ENCODE measurements around the gene POPDC3.
"Not testable (repeated sequence)": the region's sequence is repeated elsewhere in the genome, so short reads cannot be mapped to it uniquely, and the experiment has no call there.

POPDC3 gene

GRCh38 chr6:105189026-105189820 lies 9.4 kb upstream of the POPDC3 start:
- TF ChIP-seq POLR2A (IDR thresholded peaks at IDR 0.05; ENCODE audit: low read length) (no peak), GATA1 (IDR thresholded peaks at IDR 0.05; ENCODE audit: low read depth, low read length) (no peak)
- DNase-seq, result no peak

DNA sequence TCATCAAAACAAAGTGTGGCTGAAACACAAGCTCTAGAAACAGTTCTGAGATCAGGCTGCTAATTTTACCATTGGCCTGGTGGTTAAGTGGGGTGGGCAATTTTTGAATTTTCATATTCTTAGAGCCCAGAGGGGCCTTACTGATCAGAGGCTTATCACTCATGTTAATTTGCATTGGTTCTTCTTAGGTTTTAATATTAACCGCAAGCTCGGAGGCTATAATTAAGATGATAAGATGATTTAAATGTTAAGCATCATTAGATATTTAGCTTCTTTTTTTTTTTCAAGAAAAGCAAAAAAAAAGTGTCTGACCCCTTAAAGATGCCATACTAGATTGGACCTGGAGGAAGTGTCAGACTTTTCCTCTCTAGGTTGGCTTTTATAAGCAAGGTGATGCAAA lies 8.4 kb upstream of the POPDC3 start:
- TF ChIP-seq GATA1 (IDR thresholded peaks at IDR 0.05; ENCODE audit: low read depth, low read length) (no peak), POLR2A (IDR thresholded peaks at IDR 0.05; ENCODE audit: low read length) (no peak)

GRCh38 chr6:105186576-105186975 lies 6.8 kb upstream of the POPDC3 start:
- no peak for DNase-seq
- TF ChIP-seq GATA1 (IDR thresholded peaks at IDR 0.05; ENCODE audit: low read depth, low read length), result no peak
- no peak for TF ChIP-seq POLR2A (IDR thresholded peaks at IDR 0.05; ENCODE audit: low read length)

More for the DNA sequence above, 8.4 kb upstream of the POPDC3 start:
- DNase-seq, result no peak

- no peak for TF ChIP-seq POLR2A (IDR thresholded peaks at IDR 0.05; ENCODE audit: low read length)
- no peak for TF ChIP-seq GATA1 (IDR thresholded peaks at IDR 0.05; ENCODE audit: low read depth, low read length)
- DNase-seq, result no peak
These were observed 5.1 kb upstream of the POPDC3 start for GRCh38 chr6:105184921-105185320.

GRCh38 chr6:105181981-105182515 lies 2.2 kb upstream of the POPDC3 start:
- no peak for TF ChIP-seq GATA1 (IDR thresholded peaks at IDR 0.05; ENCODE audit: low read depth, low read length)
- TF ChIP-seq POLR2A (IDR thresholded peaks at IDR 0.05; ENCODE audit: low read length), result no peak
- no peak for DNase-seq

DNA sequence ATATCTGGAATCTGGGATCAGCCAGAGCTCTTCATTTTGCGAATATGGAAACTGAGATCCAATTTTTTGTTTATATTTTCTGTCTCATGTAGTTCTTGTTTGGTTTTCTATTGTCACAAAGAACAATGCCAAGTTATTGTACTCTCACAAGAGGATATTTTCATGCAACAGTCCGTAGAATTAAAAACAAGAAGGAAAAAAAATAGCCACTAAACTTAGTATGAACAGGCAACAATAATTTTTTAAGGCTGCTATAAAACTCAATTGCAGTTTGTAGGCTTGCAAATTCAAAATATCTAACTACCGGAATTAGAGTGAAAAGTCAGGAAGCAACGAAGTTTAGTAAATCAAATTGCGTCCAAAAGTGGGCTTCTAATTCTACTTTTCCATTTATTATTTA lies 1.2 kb downstream of the POPDC3 start:
- TF ChIP-seq GATA1 (IDR thresholded peaks at IDR 0.05; ENCODE audit: low read depth, low read length) (no peak), POLR2A (IDR thresholded peaks at IDR 0.05; ENCODE audit: low read length) (no peak)
- DNase-seq, result no peak

- TF ChIP-seq POLR2A (IDR thresholded peaks at IDR 0.05; ENCODE audit: low read length) (no peak), GATA1 (IDR thresholded peaks at IDR 0.05; ENCODE audit: low read depth, low read length) (no peak)
- no peak for DNase-seq
These were observed 1.7 kb downstream of the POPDC3 start for GRCh38 chr6:105178110-105178509.

GRCh38 chr6:105177556-105177955 lies 2.3 kb downstream of the POPDC3 start:
- TF ChIP-seq GATA1 (IDR thresholded peaks at IDR 0.05; ENCODE audit: low read depth, low read length), result no peak
- no peak for TF ChIP-seq POLR2A (IDR thresholded peaks at IDR 0.05; ENCODE audit: low read length)
- DNase-seq, result no peak

DNA sequence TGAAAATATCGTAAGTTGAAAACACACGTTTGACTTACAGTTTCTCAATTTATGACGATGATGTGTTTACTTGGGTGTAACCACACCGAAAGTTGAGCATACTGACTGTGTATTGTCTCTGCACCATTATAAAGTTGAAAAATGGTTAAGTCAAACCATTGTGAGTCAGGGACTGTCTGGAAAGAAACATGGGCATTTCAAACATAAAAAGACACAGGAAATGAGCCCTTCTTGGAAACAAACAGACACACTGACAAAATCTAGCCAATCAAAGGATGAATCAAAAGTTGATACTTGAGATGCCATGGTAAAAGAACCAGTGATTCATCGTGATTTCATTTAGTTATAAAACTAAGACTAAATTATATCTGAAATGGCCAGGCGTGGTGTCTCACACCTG lies 5.3 kb downstream of the POPDC3 start:
- DNase-seq, result no peak
- no peak for TF ChIP-seq POLR2A (IDR thresholded peaks at IDR 0.05; ENCODE audit: low read length)
- no peak for TF ChIP-seq GATA1 (IDR thresholded peaks at IDR 0.05; ENCODE audit: low read depth, low read length)

GRCh38 chr6:105172515-105172914 lies 7.3 kb downstream of the POPDC3 start:
- not testable (repeated sequence) for DNase-seq

DNA sequence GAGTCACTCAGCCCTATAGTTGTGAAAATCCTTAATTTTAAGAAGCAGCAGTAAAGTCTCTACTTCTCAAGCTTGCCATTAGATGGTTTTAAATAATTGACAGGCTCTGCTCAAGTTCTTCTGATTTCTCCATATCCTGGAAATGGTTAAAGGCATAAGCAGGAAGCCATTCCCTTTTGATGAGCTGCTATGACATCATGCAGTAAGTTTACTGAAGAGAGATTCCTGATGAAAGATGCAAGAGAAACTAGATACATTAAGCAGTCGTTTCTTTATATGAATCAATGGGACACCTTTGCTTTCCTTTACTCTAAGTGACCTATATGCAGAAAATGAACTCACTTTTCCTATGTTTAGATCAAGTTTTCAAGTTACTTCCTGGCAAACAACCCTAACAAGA lies 9.8 kb downstream of the POPDC3 start:
- no peak for TF ChIP-seq GATA1 (IDR thresholded peaks at IDR 0.05; ENCODE audit: low read depth, low read length)
- no peak for TF ChIP-seq POLR2A (IDR thresholded peaks at IDR 0.05; ENCODE audit: low read length)
- no peak for DNase-seq

- DNase-seq, result no peak
These were observed 11.9 kb downstream of the POPDC3 start for GRCh38 chr6:105167914-105168313.

DNA sequence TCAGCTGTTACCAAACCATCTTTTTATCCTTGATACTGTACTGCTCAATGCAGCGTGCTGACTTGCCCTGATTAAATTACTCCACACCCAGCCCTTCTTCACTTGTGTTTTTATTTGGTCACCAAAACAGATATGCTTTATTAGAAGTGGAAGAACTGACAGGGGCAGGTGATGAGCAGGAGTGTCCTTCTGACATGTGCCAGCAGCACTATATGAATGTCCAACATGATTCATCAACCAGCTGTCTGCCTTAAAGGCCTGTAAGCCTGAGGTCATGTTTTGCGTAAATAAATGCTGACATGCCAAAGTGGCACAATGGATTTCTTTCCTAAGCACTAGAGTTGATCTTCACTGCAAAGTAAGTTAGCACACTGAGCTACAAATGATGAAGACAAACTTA lies 15.4 kb downstream of the POPDC3 start:
- no peak for TF ChIP-seq GATA1 (IDR thresholded peaks at IDR 0.05; ENCODE audit: low read depth, low read length)
- no peak for TF ChIP-seq POLR2A (IDR thresholded peaks at IDR 0.05; ENCODE audit: low read length)
- no peak for DNase-seq

More at GRCh38 chr6:105167914-105168313, 11.9 kb downstream of the POPDC3 start:
- TF ChIP-seq GATA1 (IDR thresholded peaks at IDR 0.05; ENCODE audit: low read depth, low read length) (no peak), POLR2A (IDR thresholded peaks at IDR 0.05; ENCODE audit: low read length) (no peak)

DNA sequence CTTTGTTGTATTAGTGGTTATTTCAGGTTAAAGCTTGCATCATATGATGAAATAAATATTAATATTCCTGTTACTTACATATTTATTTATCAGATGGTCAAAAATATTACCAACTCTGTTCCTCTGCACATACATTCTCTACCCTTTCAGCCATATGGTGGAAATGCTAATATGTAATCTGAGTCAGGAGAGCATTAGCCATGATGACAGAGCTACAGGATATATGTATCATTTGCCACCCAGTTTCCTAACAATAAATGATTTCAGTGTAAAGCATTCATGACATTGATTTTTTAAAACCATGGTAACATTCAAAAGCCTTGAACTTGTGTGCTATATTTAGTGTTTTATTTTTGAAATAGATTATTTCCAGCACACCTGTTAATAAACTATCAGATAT lies 16.6 kb downstream of the POPDC3 start:
- TF ChIP-seq POLR2A (IDR thresholded peaks at IDR 0.05; ENCODE audit: low read length), result no peak
- DNase-seq, result no peak

DNA sequence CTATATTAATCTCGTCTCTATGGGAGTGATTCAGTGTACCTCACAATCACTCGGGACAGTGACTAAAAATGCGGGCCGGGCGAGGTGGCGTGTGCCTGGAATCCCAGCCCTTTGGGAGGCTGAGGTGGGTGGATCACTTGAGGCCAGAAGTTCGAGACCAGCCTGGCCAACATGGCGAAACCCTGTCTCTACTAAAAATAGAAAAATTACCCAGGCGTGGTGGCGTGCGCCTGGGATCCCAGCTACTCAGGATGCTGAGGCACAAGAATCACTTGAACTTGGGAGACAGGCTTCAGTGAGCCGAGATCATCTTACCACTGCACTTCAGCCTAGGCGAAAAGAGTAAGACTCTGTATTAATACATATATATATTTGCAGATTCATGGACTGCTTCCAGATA lies 17.4 kb downstream of the POPDC3 start:
- no peak for DNase-seq
- TF ChIP-seq GATA1 (IDR thresholded peaks at IDR 0.05; ENCODE audit: low read depth, low read length) (no peak), POLR2A (IDR thresholded peaks at IDR 0.05; ENCODE audit: low read length) (no peak)

Data from erythroblast (primary cell).